GM12878 (cell line): ENCODE results near the gene KLHL1. TPM values are rescaled to one million over a fixed set of nuclear protein-coding genes. Genes with fewer than 3 reads are reported as not detected.

Experiments
- ATAC-seq: fragments of 200-7000 bp; cut with Tn5 transposase; 3 replicates; pipeline ENCODE4 v1.9.1; 2020; ENCODE audit warnings: mild to moderate bottlenecking, moderate library complexity
- BruUV-seq: library from RNA; stranded (reverse); fragments of 400-500 nt; replicated peaks from 2 replicates; lab custom pipeline; 2021; lab: Mats Ljungman, UMichigan
- CTCF ChIA-PET: fragments of 300-600 bp; sonication (Branson Sonifier 250); formaldehyde crosslinking; extraction: SDS; loops from one replicate; lab custom pipeline; 2021; ENCODE audit warnings: inconsistent platforms; lab: Yijun Ruan, JAX
- POLR2A ChIA-PET: fragments of 350-600 bp; formaldehyde crosslinking; extraction: SDS; loops from one replicate; lab custom pipeline; 2021; ENCODE audit warnings: inconsistent platforms; lab: Charles Lee
- RAD21 ChIA-PET: fragments of 300-600 bp; sonication (Branson Sonifier 250); formaldehyde crosslinking; loops from one replicate; lab custom pipeline; 2023; ENCODE audit warnings: antibody characterized with exemption; ENCODE audit not compliant: unreplicated experiment; lab: Charles Lee
- SMC1A ChIA-PET: fragments of 300-600 bp; sonication (Branson Sonifier 250); formaldehyde crosslinking; loops from one replicate; lab custom pipeline; 2023; ENCODE audit not compliant: unreplicated experiment, uncharacterized antibody; lab: Charles Lee
- DNase-seq: peaks from one replicate; pipeline ENCODE4 v3.0.0-alpha.2; 2011; ENCODE audit warnings: low read depth, low spot score
- FAIRE-seq: peaks from 3 replicates; lab custom pipeline; 2011; peaks lifted over from hg19 to GRCh38; lab: Jason Lieb, UNC
- H2AFZ ChIP-seq: 2 replicates; pipeline ENCODE4 v1.6.0; 2011; ENCODE audit warnings: low read depth, low read length, control low read depth; ENCODE audit not compliant: control insufficient read depth
- H3K27ac ChIP-seq: 2 replicates; pipeline ENCODE4 v1.5.1; 2011; ENCODE audit warnings: control low read depth; ENCODE audit not compliant: control insufficient read depth, insufficient read depth
- H3K27me3 ChIP-seq, 2 experiments: replicated peaks in 1 of 2; 2 replicates each; pipeline versions ENCODE4 v1.6.0 to v1.6.1; 2011; ENCODE audit warnings: low read length in 1 of 2; ENCODE audit not compliant: control insufficient read depth in 2 of 2, insufficient read depth in 2 of 2
- H3K36me3 ChIP-seq, 2 experiments: 2 replicates each; pipeline ENCODE4 v1.5.1; 2011; ENCODE audit warnings: low read length in 1 of 2; ENCODE audit not compliant: control insufficient read depth in 2 of 2, insufficient read depth in 2 of 2
- H3K4me1 ChIP-seq: 2 replicates; pipeline ENCODE4 v1.6.1; 2011; ENCODE audit warnings: mild to moderate bottlenecking, low read length, moderate library complexity, mixed read lengths; ENCODE audit not compliant: control insufficient read depth, insufficient read depth
- H3K4me2 ChIP-seq: 2 replicates; pipeline ENCODE4 v1.6.0; 2011; ENCODE audit warnings: control low read depth; ENCODE audit not compliant: control insufficient read depth, insufficient read depth
- H3K4me3 ChIP-seq: fragments of 200-600 bp; sonication (generic); 2 replicates; pipeline ENCODE4 v1.5.1; 2016
- H3K79me2 ChIP-seq: 2 replicates; pipeline ENCODE4 v1.6.0; 2011; ENCODE audit warnings: low read length; ENCODE audit not compliant: control insufficient read depth, insufficient read depth
- H3K9ac ChIP-seq: 2 replicates; pipeline ENCODE4 v1.8.0; 2011; ENCODE audit warnings: low read length, control low read depth, mixed read lengths; ENCODE audit not compliant: control insufficient read depth, insufficient read depth
- H3K9me3 ChIP-seq: replicated peaks from 3 replicates; pipeline ENCODE4 v1.5.1; 2011; ENCODE audit warnings: mild to moderate bottlenecking, low read length; ENCODE audit not compliant: control insufficient read depth, insufficient read depth
- H4K20me1 ChIP-seq: 2 replicates; pipeline ENCODE4 v1.6.0; 2011; ENCODE audit not compliant: control insufficient read depth, insufficient read depth
- BHLHE40 ChIP-seq, 2 experiments: fragments of 450-650 bp in 1 of 2; IDR thresholded peaks; 2 replicates each; pipeline ENCODE4 v1.6.1; 2011 to 2017; ENCODE audit warnings: low read depth in 2 of 2, borderline replicate concordance in 1 of 2, improper control_type of control experiment in 1 of 2, low read length in 1 of 2, mild to moderate bottlenecking in 1 of 2
- CEBPB ChIP-seq, 2 experiments: fragments of 150-350 bp in 1 of 2; IDR thresholded peaks; 2 replicates each; pipeline ENCODE4 v1.6.1; 2012 to 2014; ENCODE audit warnings: low read depth in 2 of 2, low read length in 2 of 2, borderline replicate concordance in 1 of 2, inconsistent platforms in 1 of 2
- CEBPZ ChIP-seq: fragments of 150-350 bp; IDR thresholded peaks from 2 replicates; pipeline ENCODE4 v1.6.1; 2016; ENCODE audit warnings: low read depth, low read length
- CTCF ChIP-seq, 3 experiments: IDR thresholded peaks in 2 of 3; conservative IDR thresholded peaks in 1 of 3; 2 replicates each; pipeline ENCODE4 v1.5.1; 2011; ENCODE audit warnings: low read depth in 3 of 3, low read length in 3 of 3, mild to moderate bottlenecking in 3 of 3, control low read depth in 2 of 3, moderate library complexity in 2 of 3, inconsistent platforms in 1 of 3, mixed read lengths in 1 of 3; ENCODE audit not compliant: control insufficient read depth in 2 of 3, insufficient read depth in 1 of 3; ENCODE audit errors: extremely low read depth in 1 of 3
- EGR1 ChIP-seq, 2 experiments: IDR thresholded peaks; 1 replicate in 1 of 2; 2 replicates in 1 of 2; pipeline ENCODE4 v1.6.1; 2011 to 2012; ENCODE audit warnings: low read depth in 2 of 2, low read length in 2 of 2, borderline replicate concordance in 1 of 2, mild to moderate bottlenecking in 1 of 2, moderate library complexity in 1 of 2
- EZH2 ChIP-seq: IDR thresholded peaks from 2 replicates; pipeline ENCODE4 v1.6.1; 2012; ENCODE audit warnings: low read depth, mild to moderate bottlenecking, control low read depth, inconsistent platforms, low read length, borderline replicate concordance; ENCODE audit not compliant: control insufficient read depth
- HDAC2 ChIP-seq: fragments of 200-600 bp; sonication (generic); IDR thresholded peaks from 2 replicates; pipeline ENCODE4 v1.6.1; 2017
- IKZF1 ChIP-seq: fragments of 450-650 bp; conservative IDR thresholded peaks from 2 replicates; pipeline ENCODE4 v1.6.1; 2017; ENCODE audit warnings: antibody characterized with exemption, mild to moderate bottlenecking
- NR2C1 ChIP-seq: fragments of 450-650 bp; IDR thresholded peaks from 2 replicates; pipeline ENCODE4 v1.6.1; 2017; ENCODE audit warnings: antibody characterized with exemption, mild to moderate bottlenecking, moderate library complexity
- NR2F1 ChIP-seq: fragments of 450-650 bp; conservative IDR thresholded peaks from 2 replicates; pipeline ENCODE4 v1.6.1; 2017; ENCODE audit warnings: mild to moderate bottlenecking
- PAX5 ChIP-seq: IDR thresholded peaks from 2 replicates; pipeline ENCODE4 v1.6.1; 2011; ENCODE audit warnings: low read depth, low read length, borderline replicate concordance
- POLR2AphosphoS2 ChIP-seq: IDR thresholded peaks from 2 replicates; pipeline ENCODE4 v1.6.1; 2011; ENCODE audit warnings: low read depth, mild to moderate bottlenecking, low read length, improper control_type of control experiment, moderate library complexity
- SMAD1 ChIP-seq: fragments of 450-650 bp; IDR thresholded peaks from 2 replicates; pipeline ENCODE4 v1.6.1; 2018; ENCODE audit warnings: mild to moderate bottlenecking, low read depth; ENCODE audit not compliant: partially characterized antibody
- SUPT20H ChIP-seq: IDR thresholded peaks from 2 replicates; pipeline ENCODE4 v1.6.1; 2011; ENCODE audit warnings: low read depth, mild to moderate bottlenecking, low read length, moderate library complexity, borderline replicate concordance; ENCODE audit not compliant: control insufficient read depth
- ZNF622 ChIP-seq: fragments of 450-650 bp; IDR thresholded peaks from 2 replicates; pipeline ENCODE4 v1.6.1; 2017; ENCODE audit warnings: mild to moderate bottlenecking, inconsistent platforms
- WGBS: methylation state at CpG from one replicate; pipeline ENCODE4 v1.1.6; 2016; ENCODE audit warnings: low lambda C conversion rate; ENCODE audit not compliant: insufficient replicate concordance, insufficient coverage; ENCODE audit errors: missing lambda C conversion rate; 5-methylcytosine and 5-hydroxymethylcytosine counted together
- in situ Hi-C: fragments of 300-500 bp; cut with MboI; formaldehyde crosslinking; loops from 9 replicates; pipeline ENCODE4 v1.14.3; 2018; ENCODE audit warnings: mixed read lengths
- intact Hi-C: fragments of 100-400 bp; cut with micrococcal nuclease; formaldehyde crosslinking; loops from one replicate; pipeline ENCODE4 v1.14.2; 2022; ENCODE audit not compliant: unreplicated experiment
- polyA plus RNA-seq, 11 experiments: library from polyadenylated mRNA; depleted of rRNA in 4 of 11; unstranded in 6 of 11; stranded (reverse) in 5 of 11; fragments of >200 nt; fragmentation: Nextera tagmentation in 4 of 11; fragmentation: Illumina TruSeq in 1 of 11; extraction: Ambion mirVana in 4 of 11; extraction: Trizol in 1 of 11; gene quantifications; 1 replicate in 1 of 11; 2 replicates in 10 of 11; pipeline versions ENCODE4 v1.2.1 to v1.2.3, GENCODE V29; 2011 to 2016; ENCODE audit warnings: inconsistent platforms in 2 of 11, missing spikeins in 2 of 11, low read depth in 1 of 11
- total RNA-seq, 4 experiments: library from RNA; depleted of rRNA in 3 of 4; stranded (reverse); fragments of >200 nt in 3 of 4; fragmentation: Illumina TruSeq in 1 of 4; extraction: Trizol in 1 of 4; gene quantifications; 2 replicates each; pipeline versions ENCODE4 v1.2.1 to v1.2.3, GENCODE V29; 2013 to 2021
- TF ChIP-seq, protein P1 (sequence below): IDR thresholded peaks from 2 replicates; pipeline ENCODE4 v1.6.1; 2011; ENCODE audit warnings: borderline replicate concordance, low read depth, mild to moderate bottlenecking, moderate library complexity, low read length; ENCODE audit not compliant: insufficient read depth, poor library complexity, severe bottlenecking

KLHL1 gene
- total and polyA plus RNA-seq, 10 of the 15 experiments (the other 5 are each of a cell fraction or from before 2014, with no cell fraction given) = 0.02 to 0.13 (median 0.05) TPM; not detected in 2

DNA sequence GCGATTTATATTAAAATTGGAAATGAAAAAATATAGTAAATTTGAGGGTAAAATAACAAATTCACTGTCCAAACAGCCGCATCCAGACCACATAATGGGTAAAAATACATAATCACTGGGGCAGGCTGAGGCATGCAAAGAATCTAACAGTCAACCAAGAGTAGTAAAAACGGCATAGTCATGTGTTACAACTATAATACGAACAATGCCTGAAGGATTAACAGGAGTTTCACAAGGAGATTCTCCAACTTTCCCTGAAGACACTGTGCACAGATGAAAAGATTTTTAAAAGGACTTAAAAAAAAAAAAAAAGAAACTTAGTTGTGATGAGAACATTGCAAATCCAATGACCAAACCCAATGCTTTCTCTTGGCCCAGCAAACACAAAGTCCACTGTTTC is 21.0 kb downstream of the KLHL1 start:
- RAD21 ChIA-PET = no interaction called here
- CTCF ChIA-PET = interaction anchor here (0.6 to 1.5 kb wide), 3 partner anchors 9 to 473 kb away, joined by 3 to 9 read pairs (median 4); no protein-coding TSS in a partner anchor

More for the DNA sequence above, 21.0 kb downstream of the KLHL1 start:
- no peak overlapping the region for H3K4me2 ChIP-seq
- no peaks in the 10 kb centered on the region for H3K4me1 ChIP-seq
- ATAC-seq (no peak), DNase-seq (no peak), FAIRE-seq (no peak)
- no peaks in the 10 kb centered on the region for H3K27me3 ChIP-seq
- no TSS peak for BruUV-seq
- H3K27ac ChIP-seq = no peak overlapping the region
- no peaks in the 10 kb centered on the region for H4K20me1 ChIP-seq
- no peak overlapping the region for H3K4me3 ChIP-seq
- 11% methylated on average over 4 of the region's 4 CpGs for WGBS
- no peaks in the 10 kb centered on the region for H3K79me2 ChIP-seq
- no peaks in the 10 kb centered on the region for H3K36me3 ChIP-seq
- intact Hi-C loops = no loop called here
- in situ Hi-C loops = no loop called here
- TF ChIP-seq POLR2AphosphoS2 (no peak), CEBPB (IDR thresholded peaks at IDR 0.05; ENCODE audit: borderline replicate concordance in 1 of 2, low read depth in 2 of 2, low read length in 2 of 2) (no peak), NR2F1 (no peak), SUPT20H (no peak), EGR1 (IDR thresholded peaks at IDR 0.05; ENCODE audit: borderline replicate concordance in 1 of 2, low read depth in 2 of 2, low read length in 2 of 2) (no peak), CTCF (IDR thresholded peaks at IDR 0.05 in 2 of 3, conservative IDR thresholded peaks at IDR 0.05 in 1 of 3; ENCODE audit: control insufficient read depth in 2 of 3, extremely low read depth in 1 of 3, insufficient read depth in 1 of 3, low read depth in 3 of 3, low read length in 3 of 3) (no peak), CEBPZ (no peak), HDAC2 (no peak), ZNF622 (no peak), SMAD1 (no peak), PAX5 (no peak), EZH2 (no peak), BHLHE40 (IDR thresholded peaks at IDR 0.05; ENCODE audit: borderline replicate concordance in 1 of 2, low read depth in 2 of 2, low read length in 1 of 2) (no peak), IKZF1 (no peak), NR2C1 (no peak)
- TF ChIP-seq, protein P1, sequence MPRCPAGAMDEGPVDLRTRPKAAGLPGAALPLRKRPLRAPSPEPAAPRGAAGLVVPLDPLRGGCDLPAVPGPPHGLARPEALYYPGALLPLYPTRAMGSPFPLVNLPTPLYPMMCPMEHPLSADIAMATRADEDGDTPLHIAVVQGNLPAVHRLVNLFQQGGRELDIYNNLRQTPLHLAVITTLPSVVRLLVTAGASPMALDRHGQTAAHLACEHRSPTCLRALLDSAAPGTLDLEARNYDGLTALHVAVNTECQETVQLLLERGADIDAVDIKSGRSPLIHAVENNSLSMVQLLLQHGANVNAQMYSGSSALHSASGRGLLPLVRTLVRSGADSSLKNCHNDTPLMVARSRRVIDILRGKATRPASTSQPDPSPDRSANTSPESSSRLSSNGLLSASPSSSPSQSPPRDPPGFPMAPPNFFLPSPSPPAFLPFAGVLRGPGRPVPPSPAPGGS = no peak
- no peak overlapping the region for H2AFZ ChIP-seq
- ChIA-PET SMC1A (interaction anchor here (1.1 to 2.0 kb wide), 2 partner anchors 8 to 10 kb away, joined by 3 to 8 read pairs; no protein-coding TSS in a partner anchor), POLR2A (no interaction called here)
- H3K9me3 ChIP-seq = no peaks in the 10 kb centered on the region
- H3K9ac ChIP-seq = no peak overlapping the region
